GM21390 (cell line): ENCODE data around the gene MICAL3.
"Not testable (repeated sequence)": the region's sequence is repeated elsewhere in the genome, so short reads cannot be mapped to it uniquely, and the experiment has no call there.

ENCODE experiments used
- ATAC-seq: cut with Tn5 transposase; IDR thresholded peaks from one replicate; pipeline ENCODE4 v1.9.1; 2021; ENCODE audit not compliant: unreplicated experiment

The MICAL3 gene

GRCh38 chr22:18024276-18024939 lies at the start of gene MICAL3:
Gene MICAL3 (minus strand): TSS chr22:18024561. CDS start chr22:17906812, 117,749 bp downstream.
- ATAC-seq, result no peak

DNA sequence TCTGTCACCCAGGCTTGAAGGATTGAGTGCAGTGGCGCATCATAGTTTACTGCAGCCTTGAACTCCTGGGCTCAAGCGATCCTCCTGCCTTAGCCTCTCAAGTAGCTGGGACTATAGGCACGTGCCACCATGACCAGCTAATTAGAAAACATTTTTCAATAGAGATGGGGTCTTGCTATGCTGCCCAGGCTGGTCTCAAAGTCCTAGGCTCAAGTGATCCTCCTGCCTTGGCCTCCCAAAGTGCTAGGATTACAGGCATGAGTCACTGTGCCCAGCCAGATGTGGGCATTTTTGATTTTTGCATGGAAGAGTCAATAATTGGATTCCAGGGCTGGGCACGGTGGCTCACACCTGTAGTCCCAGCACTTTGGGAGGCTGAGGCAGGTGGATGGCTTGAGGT lies 49.6 kb upstream of the MICAL3 start:
- not testable (repeated sequence) for ATAC-seq

DNA sequence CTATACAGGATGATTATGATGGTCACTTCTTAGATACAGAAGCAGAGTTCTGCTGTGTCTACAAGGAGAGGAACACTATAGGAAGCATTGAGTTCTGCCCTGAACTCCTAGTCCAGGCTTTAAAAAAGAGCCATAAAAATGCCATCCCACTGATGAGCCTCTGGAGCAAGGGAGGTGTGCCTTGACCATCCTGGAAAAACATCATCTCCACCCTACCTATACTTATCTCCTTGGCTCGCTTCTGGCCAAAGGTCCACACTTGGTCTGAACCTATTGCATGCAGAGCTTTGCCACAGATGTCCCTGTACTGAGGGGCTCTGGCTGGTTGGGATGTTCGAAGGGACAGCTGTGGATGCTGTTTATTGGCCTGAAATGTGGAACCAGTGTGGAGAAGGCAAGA lies 49.1 kb upstream of the MICAL3 start:
- ATAC-seq, result no peak

GRCh38 chr22:18071968-18072310 lies 47.6 kb upstream of the MICAL3 start:
- no peak for ATAC-seq

DNA sequence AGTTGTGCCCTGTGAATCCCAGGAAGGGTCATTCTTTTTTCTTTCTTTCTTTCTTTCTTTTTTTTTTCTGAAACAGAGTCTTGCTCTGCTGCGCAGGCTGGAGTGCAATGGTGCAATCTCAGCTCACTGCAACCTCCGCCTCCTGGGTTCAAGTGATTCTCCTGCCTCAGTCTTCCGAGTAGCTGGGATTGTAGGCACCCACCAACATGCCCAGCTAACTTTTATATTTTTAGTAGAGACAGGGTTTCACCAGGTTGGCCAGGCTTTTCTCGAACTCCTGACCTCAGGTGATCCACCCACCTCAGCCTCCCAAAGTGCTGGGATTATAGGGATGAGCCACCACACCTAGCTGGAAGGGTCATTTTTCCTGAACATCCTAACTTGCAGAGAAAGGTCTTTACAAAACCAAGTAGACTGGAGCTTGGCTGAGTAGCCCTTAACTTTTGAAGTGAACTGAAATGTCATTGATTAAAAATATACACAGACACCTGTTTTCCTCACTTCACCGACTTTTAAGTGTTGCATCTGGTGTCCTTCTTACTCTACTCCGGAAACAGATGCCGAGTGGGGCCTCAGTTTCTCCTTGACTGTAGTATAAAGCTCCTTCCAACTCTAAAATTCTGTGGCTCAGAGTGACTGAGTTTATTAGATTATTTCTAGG lies 47.1 kb upstream of the MICAL3 start:
- ATAC-seq, result not testable (repeated sequence)

- ATAC-seq, result no peak
These were observed 46.4 kb upstream of the MICAL3 start for GRCh38 chr22:18070556-18071306.

- ATAC-seq, result no peak
These were observed 45.7 kb upstream of the MICAL3 start for GRCh38 chr22:18070041-18070440.

GRCh38 chr22:18069041-18069440 lies 44.7 kb upstream of the MICAL3 start:
- no peak for ATAC-seq

DNA sequence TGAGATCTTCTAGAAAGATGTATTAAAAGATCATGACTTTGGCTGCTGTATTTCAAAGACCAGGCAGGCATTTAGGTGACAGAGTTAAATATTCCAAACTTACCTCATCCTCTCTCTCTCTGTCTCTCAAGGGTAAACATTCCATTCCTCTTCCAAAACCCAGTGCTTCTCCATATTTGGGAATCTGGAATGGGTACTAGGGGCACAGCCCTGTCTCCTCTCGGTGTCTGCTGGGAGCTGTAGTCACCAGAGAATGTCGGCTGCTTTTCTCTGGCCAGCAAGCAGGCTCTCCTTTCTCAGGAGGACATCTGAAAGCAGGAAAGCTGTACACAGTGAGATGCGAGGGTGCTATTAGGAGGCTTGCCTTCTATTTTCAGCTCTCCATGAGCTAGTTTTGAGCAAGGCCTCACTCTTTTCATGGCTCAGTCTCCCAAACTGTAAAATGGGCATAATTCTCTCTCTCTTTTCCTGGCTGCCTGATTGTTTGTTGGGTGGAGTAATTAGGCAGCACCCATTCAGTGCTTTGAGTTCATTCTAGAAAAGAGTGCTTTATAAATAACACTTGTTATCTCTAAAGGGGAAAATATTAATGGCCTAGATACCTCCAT lies 44.1 kb upstream of the MICAL3 start:
- no peak for ATAC-seq

DNA sequence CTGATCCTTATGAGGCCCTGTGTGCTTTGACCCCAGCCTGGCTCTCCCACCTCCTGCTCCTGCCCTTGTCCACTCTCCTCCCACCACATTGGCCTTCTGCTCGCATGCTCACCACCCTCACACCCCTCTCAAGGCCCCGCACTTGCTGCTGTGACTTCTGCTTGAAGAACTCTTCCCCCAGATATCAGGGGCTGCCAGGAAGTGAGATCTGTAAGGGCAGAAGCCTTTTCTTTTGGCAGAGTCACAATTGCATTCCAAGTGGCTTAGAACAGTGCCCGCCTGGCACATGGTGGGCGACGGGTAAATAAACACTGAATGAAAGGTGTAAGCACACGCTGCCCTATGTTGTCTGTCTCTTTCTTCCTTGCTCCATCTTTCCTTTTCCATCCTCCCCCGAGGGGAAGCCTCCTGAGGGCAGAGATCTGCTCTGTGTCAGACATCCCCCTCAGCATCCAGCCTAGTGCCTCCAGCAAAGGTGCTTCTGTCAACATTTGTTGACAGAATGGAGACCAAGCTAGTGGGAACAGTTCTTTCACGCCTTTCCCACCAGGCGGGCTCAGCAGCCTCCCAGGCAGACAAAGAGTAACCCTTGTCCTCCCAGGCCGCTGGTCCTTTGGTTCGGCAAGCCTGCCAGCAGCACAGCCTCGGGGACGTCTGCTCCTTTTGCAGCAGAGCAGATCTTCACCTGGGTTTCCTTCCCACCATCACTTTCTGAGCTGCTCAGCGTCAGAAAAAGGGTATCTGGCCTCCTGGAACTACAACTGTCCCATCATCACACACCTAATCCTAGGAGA lies 43.4 kb upstream of the MICAL3 start:
- ATAC-seq, result no peak

DNA sequence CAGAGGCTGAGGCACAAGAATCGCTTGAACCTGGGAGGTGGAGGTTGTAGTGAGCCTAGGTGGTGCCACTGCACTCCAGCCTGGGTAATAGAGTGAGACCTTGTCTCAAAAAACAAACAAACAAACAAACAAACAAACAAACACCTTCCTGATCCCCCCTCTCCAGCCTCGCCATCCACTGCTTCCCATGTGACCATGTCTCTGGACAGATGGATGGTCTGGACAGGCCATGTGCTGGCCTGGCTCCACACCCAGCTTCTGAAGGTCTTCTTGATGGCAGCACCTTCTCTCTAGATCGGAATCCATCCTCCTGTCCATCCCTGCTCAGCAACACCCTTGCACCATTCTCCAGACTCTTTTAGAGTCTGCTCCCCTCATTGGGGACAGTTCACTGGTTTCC lies 42.8 kb upstream of the MICAL3 start:
- ATAC-seq, result no peak

GRCh38 chr22:18066181-18066859 lies 42.0 kb upstream of the MICAL3 start:
- no peak for ATAC-seq

DNA sequence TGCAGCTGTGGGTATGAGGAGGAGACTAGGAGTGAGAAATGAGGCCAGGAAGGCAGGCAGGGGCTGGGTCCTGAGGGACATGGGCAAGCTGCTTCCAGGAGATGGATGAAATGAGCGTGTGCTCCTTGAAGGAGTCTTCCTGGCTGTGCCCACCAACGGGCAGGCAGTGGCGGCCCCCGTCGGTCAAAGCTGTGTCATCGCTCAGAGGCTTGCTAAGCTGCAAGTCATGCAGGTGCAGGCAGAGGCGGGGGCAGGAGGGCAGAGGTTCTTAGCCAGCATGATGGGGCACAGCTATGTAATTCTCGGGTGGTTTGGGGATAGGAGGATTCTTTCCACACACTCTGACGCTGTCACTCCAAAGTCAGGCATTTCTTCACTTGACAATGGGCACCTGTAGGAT lies 40.9 kb upstream of the MICAL3 start:
- ATAC-seq, result no peak

GRCh38 chr22:18064636-18065035 lies 40.3 kb upstream of the MICAL3 start:
- no peak for ATAC-seq

DNA sequence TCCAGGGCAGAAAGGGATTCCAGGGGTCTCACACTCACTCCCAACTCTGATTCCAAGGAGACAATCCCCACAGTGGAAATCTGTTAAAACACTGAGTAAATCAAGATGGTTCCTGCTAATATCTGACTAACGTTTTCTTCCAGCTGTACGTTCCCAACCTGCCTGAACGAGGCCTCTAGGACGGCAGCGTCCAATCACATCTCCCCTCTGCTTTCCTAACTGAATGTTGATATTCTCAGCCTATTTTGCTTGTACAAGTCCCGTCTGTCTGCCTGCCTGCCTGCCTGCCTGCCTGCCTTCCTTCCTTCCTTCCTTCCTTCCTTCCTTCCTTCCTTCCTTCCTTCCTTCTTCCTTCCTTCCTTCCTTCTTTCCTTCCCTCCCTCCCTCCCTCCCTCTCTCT lies 39.4 kb upstream of the MICAL3 start:
- ATAC-seq, result not testable (repeated sequence)

GRCh38 chr22:18063306-18063705 lies 38.9 kb upstream of the MICAL3 start:
- ATAC-seq, result no peak

DNA sequence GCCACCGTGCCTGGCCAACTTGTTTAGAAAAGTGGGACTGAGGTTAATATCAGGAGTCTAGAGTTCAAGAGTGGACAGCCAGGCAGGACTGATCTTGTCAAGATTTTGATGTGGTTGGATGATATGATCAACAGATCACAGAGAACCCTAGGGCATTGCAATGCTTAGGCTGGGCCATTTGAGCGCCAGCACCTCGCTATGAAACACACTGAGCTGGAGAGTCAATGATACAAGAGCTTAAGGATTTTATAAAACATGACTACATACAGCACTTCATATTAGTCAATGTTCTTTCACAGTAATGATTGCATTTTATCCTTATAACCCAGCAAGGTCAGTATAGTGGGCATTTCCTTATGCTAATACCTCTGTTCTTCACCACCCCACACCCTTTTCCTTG lies 38.1 kb upstream of the MICAL3 start:
- ATAC-seq, result no peak

- ATAC-seq, result no peak
These were observed 36.6 kb upstream of the MICAL3 start for GRCh38 chr22:18060646-18061620.

GRCh38 chr22:18059991-18060390 lies 35.6 kb upstream of the MICAL3 start:
- no peak for ATAC-seq
